Measurements from ENCODE around the gene TFF3. TPM values are rescaled to one million over a fixed set of nuclear protein-coding genes. Genes with fewer than 3 reads are reported as not detected.

Gene TFF3
- total RNA-seq, 2 experiments from 2014 or later = not detected

DNA sequence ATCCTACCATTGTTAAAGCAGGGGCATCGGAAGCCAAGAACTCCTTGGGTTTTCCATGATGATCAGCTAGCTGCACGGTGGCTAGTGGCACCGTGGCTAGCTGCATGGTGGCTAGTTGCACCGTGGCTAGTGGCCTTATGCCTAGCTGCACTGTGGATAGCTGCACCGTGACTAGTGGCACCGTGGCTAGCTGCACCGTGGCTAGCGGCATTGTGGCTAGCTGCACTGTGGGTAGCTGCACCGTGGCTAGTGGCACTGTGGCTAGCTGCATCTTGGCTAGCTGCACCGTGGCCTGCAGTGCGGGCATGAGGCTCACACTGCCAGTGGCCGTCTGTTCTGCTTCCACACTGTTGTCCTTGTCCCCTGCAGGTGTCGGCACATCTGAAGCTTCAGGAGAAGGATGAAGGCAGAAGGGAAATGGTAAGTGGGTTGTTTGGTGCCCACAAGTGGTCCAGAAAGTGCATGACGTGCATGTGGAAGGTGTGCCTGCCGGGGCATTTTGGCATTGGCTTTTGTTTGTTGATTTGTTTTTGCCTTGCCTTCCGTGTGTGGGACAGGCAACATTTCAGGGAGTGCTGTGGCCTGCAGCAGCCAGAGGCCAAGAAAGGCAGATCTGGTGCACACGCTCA is 38.6 kb downstream of the TFF3 start:
- no peaks in the 10 kb centered on the region for H3K4me1 ChIP-seq (ENCODE audit: insufficient read depth, low read length, poor library complexity, severe bottlenecking)
- H3K27ac ChIP-seq (ENCODE audit: low read depth, low read length, poor library complexity, severe bottlenecking) = no peak overlapping the region
- H3K36me3 ChIP-seq (ENCODE audit: insufficient read depth, low read length) = peaks cover 60% of the 10 kb centered on the region
- no peaks in the 10 kb centered on the region for H3K79me2 ChIP-seq (ENCODE audit: insufficient read depth, low read depth, low read length)
- no peak overlapping the region for H2AFZ ChIP-seq (ENCODE audit: low read length)
- H3K9me3 ChIP-seq (ENCODE audit: low read length) = no peaks in the 10 kb centered on the region
- H4K20me1 ChIP-seq (ENCODE audit: insufficient read depth, low read length) = no peaks in the 10 kb centered on the region
- no peak overlapping the region for H3K4me2 ChIP-seq (ENCODE audit: low read length)
- ChIA-PET CTCF (ENCODE audit: unreplicated experiment) (interaction anchor here (0.6 kb wide), 1 partner anchor 83 kb away, joined by 3 read pairs; no protein-coding TSS in a partner anchor), POLR2A (no interaction called here)
- DNase-seq (ENCODE audit: low spot score) = no peak
- intact Hi-C loops (cut with micrococcal nuclease; ENCODE audit: unreplicated experiment) = no loop called here
- no peak overlapping the region for H3K4me3 ChIP-seq (ENCODE audit: low read depth, low read length, poor library complexity, severe bottlenecking)
- H3K9me2 ChIP-seq (ENCODE audit: insufficient read depth, low read length) = no peaks in the 10 kb centered on the region
- BruUV-seq (replicated peaks) = no TSS peak
- TF ChIP-seq EZH2phosphoT487 (IDR thresholded peaks at IDR 0.05; ENCODE audit: borderline replicate concordance, low read depth, low read length) = no peak
- TF ChIP-seq, protein P1, sequence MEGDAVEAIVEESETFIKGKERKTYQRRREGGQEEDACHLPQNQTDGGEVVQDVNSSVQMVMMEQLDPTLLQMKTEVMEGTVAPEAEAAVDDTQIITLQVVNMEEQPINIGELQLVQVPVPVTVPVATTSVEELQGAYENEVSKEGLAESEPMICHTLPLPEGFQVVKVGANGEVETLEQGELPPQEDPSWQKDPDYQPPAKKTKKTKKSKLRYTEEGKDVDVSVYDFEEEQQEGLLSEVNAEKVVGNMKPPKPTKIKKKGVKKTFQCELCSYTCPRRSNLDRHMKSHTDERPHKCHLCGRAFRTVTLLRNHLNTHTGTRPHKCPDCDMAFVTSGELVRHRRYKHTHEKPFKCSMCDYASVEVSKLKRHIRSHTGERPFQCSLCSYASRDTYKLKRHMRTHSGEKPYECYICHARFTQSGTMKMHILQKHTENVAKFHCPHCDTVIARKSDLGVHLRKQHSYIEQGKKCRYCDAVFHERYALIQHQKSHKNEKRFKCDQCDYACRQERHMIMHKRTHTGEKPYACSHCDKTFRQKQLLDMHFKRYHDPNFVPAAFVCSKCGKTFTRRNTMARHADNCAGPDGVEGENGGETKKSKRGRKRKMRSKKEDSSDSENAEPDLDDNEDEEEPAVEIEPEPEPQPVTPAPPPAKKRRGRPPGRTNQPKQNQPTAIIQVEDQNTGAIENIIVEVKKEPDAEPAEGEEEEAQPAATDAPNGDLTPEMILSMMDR (conservative IDR thresholded peaks at IDR 0.05; ENCODE audit: low read length) = no peak; the same call in 1 of the 2 replicates

DNA sequence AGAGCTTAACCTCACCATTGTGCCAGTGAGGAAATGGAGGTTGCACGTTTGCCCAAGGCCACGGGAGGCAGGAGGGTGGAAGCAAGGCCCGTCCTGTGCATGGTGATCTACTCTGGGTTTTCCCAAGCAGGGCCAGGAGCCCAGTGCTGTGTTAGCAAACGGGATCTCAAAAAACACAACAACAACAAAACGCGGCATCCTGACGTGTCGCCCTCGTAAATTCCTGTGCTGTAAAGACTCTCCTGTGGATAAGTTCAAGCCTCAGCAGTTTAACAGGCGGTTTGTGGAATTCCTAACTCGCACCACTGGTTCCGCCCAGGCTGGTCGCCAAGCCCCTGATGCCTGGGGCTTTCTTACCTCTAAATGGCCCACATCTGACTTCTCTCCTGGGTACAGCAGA is 39.1 kb downstream of the TFF3 start:
- Histone ChIP-seq H3K36me3 (ENCODE audit: insufficient read depth, low read length) (peaks cover 64% of the 10 kb centered on the region), H2AFZ (ENCODE audit: low read length) (no peak overlapping the region)
- no peak for DNase-seq (ENCODE audit: low spot score)

More for the DNA sequence above, 39.1 kb downstream of the TFF3 start:
- Histone ChIP-seq H3K9me2 (ENCODE audit: insufficient read depth, low read length) (no peaks in the 10 kb centered on the region), H4K20me1 (ENCODE audit: insufficient read depth, low read length) (no peaks in the 10 kb centered on the region), H3K4me2 (ENCODE audit: low read length) (no peak overlapping the region), H3K27ac (ENCODE audit: low read depth, low read length, poor library complexity, severe bottlenecking) (no peak overlapping the region), H3K79me2 (ENCODE audit: insufficient read depth, low read depth, low read length) (no peaks in the 10 kb centered on the region), H3K4me3 (ENCODE audit: low read depth, low read length, poor library complexity, severe bottlenecking) (no peak overlapping the region), H3K4me1 (ENCODE audit: insufficient read depth, low read length, poor library complexity, severe bottlenecking) (no peaks in the 10 kb centered on the region), H3K9me3 (ENCODE audit: low read length) (no peaks in the 10 kb centered on the region)
- POLR2A ChIA-PET = no interaction called here
- BruUV-seq (replicated peaks) = no TSS peak
- TF ChIP-seq, protein P1 (conservative IDR thresholded peaks at IDR 0.05; ENCODE audit: low read length) = no peak
- TF ChIP-seq EZH2phosphoT487 (IDR thresholded peaks at IDR 0.05; ENCODE audit: borderline replicate concordance, low read depth, low read length) = no peak
- CTCF ChIA-PET (ENCODE audit: unreplicated experiment) = interaction anchor here (0.6 kb wide), 1 partner anchor 84 kb away, joined by 3 read pairs; no protein-coding TSS in a partner anchor
- intact Hi-C loops (cut with micrococcal nuclease; ENCODE audit: unreplicated experiment) = no loop called here
